PC-3 (cell line): ENCODE measurements around the gene FOLR1. TPM values are rescaled to one million over a fixed set of nuclear protein-coding genes. Genes with fewer than 3 reads are reported as not detected.
"Not testable (repeated sequence)": the region's sequence is repeated elsewhere in the genome, so short reads cannot be mapped to it uniquely, and the experiment has no call there.

Experiments used
- ATAC-seq: fragments of 200-7000 bp; cut with Tn5 transposase; 2 replicates; pipeline ENCODE4 v1.9.1; 2020; ENCODE audit warnings: mild to moderate bottlenecking, moderate library complexity
- BruUV-seq: library from RNA; stranded (reverse); fragments of 400-500 nt; replicated peaks from 2 replicates; lab custom pipeline; 2021; lab: Mats Ljungman, UMichigan
- CTCF ChIA-PET: fragments of 300-600 bp; sonication (Branson Sonifier 250); formaldehyde crosslinking; loops from one replicate; lab custom pipeline; 2022; ENCODE audit warnings: antibody characterized with exemption; lab: Charles Lee
- POLR2A ChIA-PET: fragments of 300-600 bp; sonication (Branson Sonifier 250); formaldehyde crosslinking; loops from one replicate; lab custom pipeline; 2022; ENCODE audit warnings: antibody characterized with exemption; ENCODE audit not compliant: unreplicated experiment; lab: Charles Lee
- DNase-seq: peaks from one replicate; pipeline ENCODE4 v3.0.0-alpha.2; 2015
- H2AFZ ChIP-seq: fragments of 300-600 bp; sonication (generic); 2 replicates; pipeline ENCODE4 v1.6.0; 2016; ENCODE audit warnings: antibody characterized with exemption, low read length
- H3F3A ChIP-seq: fragments of 300-600 bp; sonication (generic); one replicate; pipeline ENCODE4 v1.6.0; 2017; ENCODE audit warnings: antibody characterized with exemption, low read length, control low read depth, mild to moderate bottlenecking; ENCODE audit not compliant: unreplicated experiment
- H3K27ac ChIP-seq: fragments of 300-600 bp; sonication (generic); 2 replicates; pipeline ENCODE4 v1.5.1; 2016; ENCODE audit warnings: mild to moderate bottlenecking, low read length
- H3K27me3 ChIP-seq: fragments of 300-600 bp; sonication (generic); 2 replicates; pipeline ENCODE4 v1.6.1; 2016; ENCODE audit warnings: low read length, mixed read lengths
- H3K36me3 ChIP-seq: fragments of 300-600 bp; sonication (generic); 2 replicates; pipeline ENCODE4 v1.6.1; 2016; ENCODE audit warnings: low read depth, mixed run types, low read length, mixed read lengths
- H3K4me1 ChIP-seq: fragments of 300-600 bp; sonication (generic); 2 replicates; pipeline ENCODE4 v1.5.1; 2016; ENCODE audit warnings: low read length; ENCODE audit not compliant: insufficient read depth
- H3K4me2 ChIP-seq: fragments of 300-600 bp; sonication (generic); 2 replicates; pipeline ENCODE4 v1.6.0; 2016; ENCODE audit warnings: low read length
- H3K4me3 ChIP-seq: fragments of 300-600 bp; sonication (generic); 2 replicates; pipeline ENCODE4 v1.5.1; 2016; ENCODE audit warnings: mild to moderate bottlenecking, low read length, mixed read lengths
- H3K79me2 ChIP-seq: fragments of 300-600 bp; sonication (generic); 2 replicates; pipeline ENCODE4 v1.6.1; 2017; ENCODE audit warnings: low read length, mixed read lengths
- H3K9ac ChIP-seq: fragments of 300-600 bp; sonication (generic); 2 replicates; pipeline ENCODE4 v1.6.0; 2016; ENCODE audit warnings: mild to moderate bottlenecking, low read length
- H3K9me2 ChIP-seq: fragments of 300-600 bp; sonication (generic); replicated peaks from 2 replicates; pipeline ENCODE4 v1.6.1; 2016; ENCODE audit warnings: mixed run types, low read length, mixed read lengths
- H3K9me3 ChIP-seq: fragments of 300-600 bp; sonication (generic); 2 replicates; pipeline ENCODE4 v1.6.1; 2016; ENCODE audit warnings: low read length, mixed read lengths
- H4K20me1 ChIP-seq: fragments of 300-600 bp; sonication (generic); 2 replicates; pipeline ENCODE4 v1.6.1; 2016; ENCODE audit warnings: low read length, mixed read lengths
- EZH2 ChIP-seq: fragments of 300-600 bp; sonication (generic); IDR thresholded peaks from one replicate; pipeline ENCODE4 v1.6.1; 2017; ENCODE audit warnings: antibody characterized with exemption, mild to moderate bottlenecking, low read length; ENCODE audit not compliant: unreplicated experiment
- EZH2phosphoT487 ChIP-seq: fragments of 300-600 bp; sonication (generic); IDR thresholded peaks from 2 replicates; pipeline ENCODE4 v1.6.1; 2018; ENCODE audit warnings: mild to moderate bottlenecking, antibody characterized with exemption, low read length, borderline replicate concordance
- intact Hi-C: fragments of 100-400 bp; cut with micrococcal nuclease; formaldehyde crosslinking; loops from 2 replicates; pipeline ENCODE4 v1.9.0; 2023
- total RNA-seq: library from RNA; depleted of rRNA; stranded (reverse); fragments of >200 nt; gene quantifications from 2 replicates; pipeline ENCODE4 v1.2.3, GENCODE V29; 2014
- TF ChIP-seq, protein P1 (sequence below): fragments of 300-600 bp; sonication (generic); conservative IDR thresholded peaks from 2 replicates; pipeline ENCODE4 v1.5.1; 2017; ENCODE audit warnings: antibody characterized with exemption, low read depth, mild to moderate bottlenecking, low read length

FOLR1 gene
- total RNA-seq, 1 experiment from 2014 or later = 0.36 TPM

GRCh38 chr11:72190631-72191071, 1.3 kb upstream of the FOLR1 start:
- no peak overlapping the region for H3K4me2 ChIP-seq
- no peak overlapping the region for H3K9ac ChIP-seq
- no peak overlapping the region for H3K27ac ChIP-seq
- TF ChIP-seq, protein P1, sequence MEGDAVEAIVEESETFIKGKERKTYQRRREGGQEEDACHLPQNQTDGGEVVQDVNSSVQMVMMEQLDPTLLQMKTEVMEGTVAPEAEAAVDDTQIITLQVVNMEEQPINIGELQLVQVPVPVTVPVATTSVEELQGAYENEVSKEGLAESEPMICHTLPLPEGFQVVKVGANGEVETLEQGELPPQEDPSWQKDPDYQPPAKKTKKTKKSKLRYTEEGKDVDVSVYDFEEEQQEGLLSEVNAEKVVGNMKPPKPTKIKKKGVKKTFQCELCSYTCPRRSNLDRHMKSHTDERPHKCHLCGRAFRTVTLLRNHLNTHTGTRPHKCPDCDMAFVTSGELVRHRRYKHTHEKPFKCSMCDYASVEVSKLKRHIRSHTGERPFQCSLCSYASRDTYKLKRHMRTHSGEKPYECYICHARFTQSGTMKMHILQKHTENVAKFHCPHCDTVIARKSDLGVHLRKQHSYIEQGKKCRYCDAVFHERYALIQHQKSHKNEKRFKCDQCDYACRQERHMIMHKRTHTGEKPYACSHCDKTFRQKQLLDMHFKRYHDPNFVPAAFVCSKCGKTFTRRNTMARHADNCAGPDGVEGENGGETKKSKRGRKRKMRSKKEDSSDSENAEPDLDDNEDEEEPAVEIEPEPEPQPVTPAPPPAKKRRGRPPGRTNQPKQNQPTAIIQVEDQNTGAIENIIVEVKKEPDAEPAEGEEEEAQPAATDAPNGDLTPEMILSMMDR = no peak
- no peak for TF ChIP-seq EZH2phosphoT487
- no peak for TF ChIP-seq EZH2
- no peak overlapping the region for H2AFZ ChIP-seq
- H3F3A ChIP-seq = no peaks in the 10 kb centered on the region
- ATAC-seq (no peak), DNase-seq (no peak)
- H3K9me2 ChIP-seq = no peaks in the 10 kb centered on the region
- ChIA-PET POLR2A (no interaction called here), CTCF (no interaction called here)
- H3K79me2 ChIP-seq = no peaks in the 10 kb centered on the region
- H3K4me3 ChIP-seq = no peak overlapping the region
- H4K20me1 ChIP-seq = no peaks in the 10 kb centered on the region
- no peaks in the 10 kb centered on the region for H3K9me3 ChIP-seq
- H3K4me1 ChIP-seq = peaks cover 5% of the 10 kb centered on the region; the same call in 1 of the 2 replicates
- intact Hi-C loops = no loop called here
- no peaks in the 10 kb centered on the region for H3K36me3 ChIP-seq
- H3K27me3 ChIP-seq = no peaks in the 10 kb centered on the region
- no TSS peak for BruUV-seq

DNA sequence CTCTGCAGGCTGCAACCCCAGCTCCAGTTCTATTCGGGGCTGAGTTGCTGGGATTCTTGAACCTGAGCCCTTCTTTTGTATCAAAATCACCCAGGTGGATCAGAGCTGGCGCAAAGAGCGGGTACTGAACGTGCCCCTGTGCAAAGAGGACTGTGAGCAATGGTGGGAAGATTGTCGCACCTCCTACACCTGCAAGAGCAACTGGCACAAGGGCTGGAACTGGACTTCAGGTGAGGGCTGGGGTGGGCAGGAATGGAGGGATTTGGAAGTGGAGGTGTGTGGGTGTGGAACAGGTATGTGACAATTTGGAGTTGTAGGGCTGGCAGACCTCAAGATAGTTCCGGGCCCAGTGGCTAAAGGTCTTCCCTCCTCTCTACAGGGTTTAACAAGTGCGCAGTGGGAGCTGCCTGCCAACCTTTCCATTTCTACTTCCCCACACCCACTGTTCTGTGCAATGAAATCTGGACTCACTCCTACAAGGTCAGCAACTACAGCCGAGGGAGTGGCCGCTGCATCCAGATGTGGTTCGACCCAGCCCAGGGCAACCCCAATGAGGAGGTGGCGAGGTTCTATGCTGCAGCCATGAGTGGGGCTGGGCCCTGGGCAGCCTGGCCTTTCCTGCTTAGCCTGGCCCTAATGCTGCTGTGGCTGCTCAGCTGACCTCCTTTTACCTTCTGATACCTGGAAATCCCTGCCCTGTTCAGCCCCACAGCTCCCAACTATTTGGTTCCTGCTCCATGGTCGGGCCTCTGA, 3.8 kb downstream of the FOLR1 start:
- TF ChIP-seq, protein P1 = no peak
- TF ChIP-seq EZH2 (no peak), EZH2phosphoT487 (no peak)
- POLR2A ChIA-PET = no interaction called here
- intact Hi-C loops = no loop called here
- no peaks in the 10 kb centered on the region for H3K36me3 ChIP-seq
- CTCF ChIA-PET = no interaction called here
- H3K27me3 ChIP-seq = no peaks in the 10 kb centered on the region
- H3K4me3 ChIP-seq = no peak overlapping the region
- H3K9me3 ChIP-seq = no peaks in the 10 kb centered on the region
- H3K9me2 ChIP-seq = no peaks in the 10 kb centered on the region
- H3K27ac ChIP-seq = no peak overlapping the region
- no peak overlapping the region for H3K4me2 ChIP-seq
- ATAC-seq (no peak), DNase-seq (no peak)
- H3F3A ChIP-seq = peaks cover 1% of the 10 kb centered on the region
- H3K4me1 ChIP-seq = peaks cover 5% of the 10 kb centered on the region; the same call in 1 of the 2 replicates
- no peak overlapping the region for H3K9ac ChIP-seq
- no peaks in the 10 kb centered on the region for H4K20me1 ChIP-seq
- no peaks in the 10 kb centered on the region for H3K79me2 ChIP-seq
- no TSS peak for BruUV-seq
- H2AFZ ChIP-seq = no peak overlapping the region

GRCh38 chr11:72201445-72201844, 9.5 kb downstream of the FOLR1 start:
- H3K27me3 ChIP-seq, H3K27ac ChIP-seq, H4K20me1 ChIP-seq, POLR2A ChIA-PET, CTCF ChIA-PET, H3K4me2 ChIP-seq, H3K9me2 ChIP-seq, H3K9ac ChIP-seq, ATAC-seq, BruUV-seq, H3K4me1 ChIP-seq, H2AFZ ChIP-seq, H3K9me3 ChIP-seq, DNase-seq, H3K36me3 ChIP-seq, intact Hi-C loops, H3F3A ChIP-seq, H3K4me3 ChIP-seq, H3K79me2 ChIP-seq: not testable (repeated sequence)
